ENCODE measurements around the gene FKBP7. TPM values are rescaled to one million over a fixed set of nuclear protein-coding genes. Genes with fewer than 3 reads are reported as not detected.
A peak's percentile ranks its signal among the peaks of the same experiment; 100 is the strongest.

FKBP7 gene
- total RNA-seq, 5 donors from 2014 or later (not counting 1 experiment from before 2014, with no cell fraction given) = 0.44 to 2.5 (median 1.4) TPM; not detected in 1

DNA sequence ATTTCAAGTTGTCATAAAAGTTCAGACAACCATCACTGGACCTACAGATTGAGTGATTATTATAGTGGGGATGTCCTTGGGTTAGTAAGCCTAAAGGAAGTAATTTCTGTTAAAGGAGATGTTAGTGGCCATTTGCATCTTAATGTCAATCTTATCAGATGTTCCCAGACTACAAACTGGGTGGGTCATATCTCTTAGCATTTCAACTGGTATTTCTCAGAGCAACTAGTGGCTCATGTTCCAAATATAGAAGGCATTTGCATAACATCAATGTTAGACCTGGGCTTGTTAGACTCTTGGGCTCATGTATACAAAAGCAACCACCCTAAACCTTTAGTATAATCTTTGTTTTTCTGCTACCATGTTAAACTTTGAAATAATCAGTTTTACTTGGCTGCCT lies 19.7 kb upstream of the FKBP7 start:
- ChIA-PET CTCF (no interaction called here), POLR2A (interaction anchor here in 1 of 2 donors (0.6 kb wide), 1 partner anchor 16 kb away, joined by 3 read pairs; no protein-coding TSS in a partner anchor)
- H3K9me3 Mint-ChIP-seq = no peaks in the 10 kb centered on the region
- H3K9me3 ChIP-seq = no peaks in the 10 kb centered on the region
- no peak overlapping the region for H3K27ac ChIP-seq (ENCODE audit: low read length)
- H3K4me1 Mint-ChIP-seq = no peaks in the 10 kb centered on the region
- no peaks in the 10 kb centered on the region for H3K4me1 ChIP-seq (ENCODE audit: control insufficient read depth in 1 of 2, extremely low read depth in 1 of 2, insufficient read depth in 2 of 2, low read length in 2 of 2)
- DNase-seq (no peak), ATAC-seq (replicated peaks in 1 of 4) (no peak)
- peaks cover 5 to 81% of the 10 kb centered on the region in 2 donors for H3K36me3 ChIP-seq (ENCODE audit: control insufficient read depth in 2 of 2, extremely low read depth in 1 of 2, insufficient read depth in 1 of 2, low read length in 1 of 2)
- peak overlapping the region in 1 of 2 donors; percentile 28 for H3K27ac Mint-ChIP-seq
- no peaks in the 10 kb centered on the region for H3K27me3 Mint-ChIP-seq
- peaks cover 73% of the 10 kb centered on the region for H3K36me3 Mint-ChIP-seq
- no peaks in the 10 kb centered on the region for H3K27me3 ChIP-seq (replicated peaks in 1 of 2; ENCODE audit: control insufficient read depth in 2 of 2, extremely low read depth in 1 of 2, insufficient read depth in 2 of 2, low read length in 1 of 2)
- H3K4me3 Mint-ChIP-seq = no peak overlapping the region
- no peak overlapping the region for H3K4me3 ChIP-seq (ENCODE audit: control insufficient read depth in 1 of 2, extremely low read depth in 1 of 2, low read length in 1 of 2)

DNA sequence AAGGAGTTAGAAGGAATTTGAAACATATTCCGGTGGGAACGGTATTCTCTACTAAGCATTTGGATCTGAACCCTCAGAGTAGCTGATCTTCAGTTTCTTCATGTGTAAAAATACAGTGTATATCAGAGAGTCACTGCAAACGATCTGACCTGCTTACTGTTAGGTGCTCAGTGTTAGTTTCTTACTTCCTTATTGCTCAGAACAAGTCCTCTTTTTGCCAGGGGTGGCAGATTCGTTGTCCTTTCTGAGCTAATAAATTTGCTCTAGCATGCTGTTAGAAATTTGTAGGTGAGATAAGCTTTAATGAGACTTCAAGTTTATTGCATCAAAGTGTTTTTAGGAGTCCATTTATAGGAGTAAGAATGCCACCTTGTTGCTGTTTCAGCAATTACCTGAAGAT lies 17.6 kb upstream of the FKBP7 start:
- Histone ChIP-seq H3K27me3 (replicated peaks in 1 of 2; ENCODE audit: control insufficient read depth in 2 of 2, extremely low read depth in 1 of 2, insufficient read depth in 2 of 2, low read length in 1 of 2) (no peaks in the 10 kb centered on the region), H3K4me3 (ENCODE audit: control insufficient read depth in 1 of 2, extremely low read depth in 1 of 2, low read length in 1 of 2) (no peak overlapping the region), H3K4me1 (ENCODE audit: control insufficient read depth in 1 of 2, extremely low read depth in 1 of 2, insufficient read depth in 2 of 2, low read length in 2 of 2) (no peaks in the 10 kb centered on the region), H3K27ac (ENCODE audit: low read length) (no peak overlapping the region), H3K9me3 (no peaks in the 10 kb centered on the region), H3K36me3 (ENCODE audit: control insufficient read depth in 2 of 2, extremely low read depth in 1 of 2, insufficient read depth in 1 of 2, low read length in 1 of 2) (peaks cover 5 to 69% of the 10 kb centered on the region in 2 donors)
- Mint-ChIP-seq H3K27me3 (no peaks in the 10 kb centered on the region), H3K36me3 (peaks cover 75% of the 10 kb centered on the region), H3K4me3 (no peak overlapping the region), H3K4me1 (no peaks in the 10 kb centered on the region), H3K27ac (no peak overlapping the region), H3K9me3 (no peaks in the 10 kb centered on the region)
- DNase-seq = no peak
- POLR2A ChIA-PET = no interaction called here
- 80% methylated on average over 1 of the region's 4 CpGs for WGBS (ENCODE audit: insufficient coverage)
- ATAC-seq (replicated peaks in 1 of 4) = no peak
- CTCF ChIA-PET = interaction anchor here (0.6 to 1.7 kb wide), 4 partner anchors 12 to 97 kb away, joined by 3 to 5 read pairs (median 4); no protein-coding TSS in a partner anchor

DNA sequence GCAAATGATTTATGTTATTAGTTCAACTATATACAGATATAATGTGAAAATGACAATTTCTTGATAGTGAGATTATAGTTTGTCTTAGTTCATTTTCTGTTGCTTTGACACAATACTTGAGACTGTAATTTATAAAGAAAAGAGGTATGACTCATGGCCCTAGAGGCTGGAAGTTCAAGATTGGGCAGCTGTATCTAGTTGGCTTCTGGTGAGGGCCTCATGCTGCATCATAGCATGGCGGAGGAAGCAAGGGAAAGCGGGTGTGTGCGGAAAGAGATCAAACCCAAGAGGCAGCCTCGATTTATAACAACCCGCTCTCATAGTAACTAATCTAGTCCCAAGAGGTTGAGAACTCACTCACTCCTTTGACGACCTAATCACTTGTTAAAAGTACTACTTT lies 13.2 kb upstream of the FKBP7 start:
- POLR2A ChIA-PET = no interaction called here
- Histone ChIP-seq H3K4me3 (ENCODE audit: control insufficient read depth in 1 of 2, extremely low read depth in 1 of 2, low read length in 1 of 2) (no peak overlapping the region), H3K9me3 (no peaks in the 10 kb centered on the region), H3K27ac (ENCODE audit: low read length) (no peak overlapping the region), H3K4me1 (ENCODE audit: control insufficient read depth in 1 of 2, extremely low read depth in 1 of 2, insufficient read depth in 2 of 2, low read length in 2 of 2) (no peaks in the 10 kb centered on the region), H3K36me3 (ENCODE audit: control insufficient read depth in 2 of 2, extremely low read depth in 1 of 2, insufficient read depth in 1 of 2, low read length in 1 of 2) (peaks cover 5 to 67% of the 10 kb centered on the region in 2 donors), H3K27me3 (replicated peaks in 1 of 2; ENCODE audit: control insufficient read depth in 2 of 2, extremely low read depth in 1 of 2, insufficient read depth in 2 of 2, low read length in 1 of 2) (no peaks in the 10 kb centered on the region)
- no peak overlapping the region for H3K4me3 Mint-ChIP-seq
- peaks cover 16 to 24% (median 23%) of the 10 kb centered on the region in 3 donors for H3K4me1 Mint-ChIP-seq
- CTCF ChIA-PET = no interaction called here
- no peak overlapping the region for H3K27ac Mint-ChIP-seq
- no peaks in the 10 kb centered on the region for H3K27me3 Mint-ChIP-seq
- 98% methylated on average over 5 of the region's 6 CpGs for WGBS (ENCODE audit: insufficient coverage)
- H3K36me3 Mint-ChIP-seq = peaks cover 75% of the 10 kb centered on the region
- no peak for ATAC-seq (replicated peaks in 1 of 4)
- no peak for DNase-seq
- no peaks in the 10 kb centered on the region for H3K9me3 Mint-ChIP-seq

DNA sequence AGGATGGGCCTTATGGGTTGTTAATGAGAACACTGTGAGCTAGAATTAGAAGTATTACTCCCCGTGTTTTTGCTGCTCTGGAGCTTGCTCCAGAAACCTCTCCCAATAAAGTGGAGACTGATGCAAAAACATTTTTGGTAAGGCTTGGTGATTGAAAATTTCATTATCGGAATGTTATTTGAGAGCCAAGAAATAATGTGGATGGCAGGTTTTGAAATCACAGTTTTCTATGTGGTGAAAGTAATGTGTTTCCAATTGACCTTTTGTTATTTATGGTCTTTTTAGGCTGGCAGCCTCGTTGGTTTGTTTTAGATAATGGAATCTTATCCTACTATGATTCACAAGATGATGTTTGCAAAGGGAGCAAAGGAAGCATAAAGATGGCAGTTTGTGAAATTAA lies 7.0 kb upstream of the FKBP7 start:
- no peak overlapping the region for H3K4me3 ChIP-seq (ENCODE audit: control insufficient read depth in 1 of 2, extremely low read depth in 1 of 2, low read length in 1 of 2)
- Mint-ChIP-seq H3K9me3 (no peaks in the 10 kb centered on the region), H3K27me3 (no peaks in the 10 kb centered on the region), H3K4me1 (peaks cover 62 to 69% (median 67%) of the 10 kb centered on the region in 3 donors), H3K27ac (no peak overlapping the region), H3K36me3 (peaks cover 41% of the 10 kb centered on the region), H3K4me3 (no peak overlapping the region)
- ChIA-PET CTCF (no interaction called here), POLR2A (no interaction called here)
- DNase-seq (no peak), ATAC-seq (replicated peaks in 1 of 4) (no peak)
- no peak overlapping the region for H3K27ac ChIP-seq (ENCODE audit: low read length)
- H3K4me1 ChIP-seq (ENCODE audit: control insufficient read depth in 1 of 2, extremely low read depth in 1 of 2, insufficient read depth in 2 of 2, low read length in 2 of 2) = peaks cover 15 to 22% of the 10 kb centered on the region in 2 experiments
- H3K36me3 ChIP-seq (ENCODE audit: control insufficient read depth in 2 of 2, extremely low read depth in 1 of 2, insufficient read depth in 1 of 2, low read length in 1 of 2) = peaks cover 0 to 29% of the 10 kb centered on the region in 2 donors
- WGBS (ENCODE audit: insufficient coverage) = no CpG with 5 or more reads among the region's 3 CpGs
- H3K9me3 ChIP-seq = no peaks in the 10 kb centered on the region
- no peaks in the 10 kb centered on the region for H3K27me3 ChIP-seq (replicated peaks in 1 of 2; ENCODE audit: control insufficient read depth in 2 of 2, extremely low read depth in 1 of 2, insufficient read depth in 2 of 2, low read length in 1 of 2)

DNA sequence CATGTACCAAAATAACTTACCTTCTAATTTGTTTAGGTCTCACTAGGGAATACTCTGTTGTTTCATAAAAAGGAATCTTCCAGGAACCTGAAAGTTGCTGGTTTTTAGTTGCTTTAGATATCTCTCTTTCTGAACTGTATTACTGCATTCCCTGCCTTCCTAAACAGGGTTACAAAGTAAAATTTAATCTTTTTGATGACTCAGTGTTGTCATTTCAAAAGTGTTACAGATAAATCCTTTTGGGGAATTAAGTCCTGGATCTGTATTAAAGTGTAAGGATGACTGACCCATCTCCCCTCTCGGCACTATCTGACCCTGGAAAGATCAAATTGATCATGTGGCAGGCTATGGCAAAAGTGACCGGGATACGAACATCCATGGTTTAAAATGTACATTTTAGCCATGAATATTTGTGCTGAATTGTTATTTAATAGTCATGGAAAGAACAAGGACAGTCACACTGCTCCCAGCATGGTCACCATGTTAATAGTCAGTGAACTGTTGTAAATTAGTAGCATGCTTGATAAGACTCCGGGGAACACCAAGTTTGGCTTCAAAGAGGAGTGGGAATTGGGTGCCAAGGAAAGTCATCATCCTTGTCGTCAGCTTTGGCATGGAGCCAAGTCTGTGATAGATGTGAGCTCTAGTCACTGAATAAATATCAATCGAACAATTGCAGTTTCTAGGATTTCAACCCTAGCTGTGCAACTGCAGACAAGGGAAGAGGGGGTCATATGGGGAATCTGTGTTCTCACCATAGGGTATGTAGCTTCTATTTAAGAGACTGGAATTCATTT lies 6.0 kb upstream of the FKBP7 start:
- 93% methylated on average over 6 of the region's 6 CpGs for WGBS (ENCODE audit: insufficient coverage)
- no peaks in the 10 kb centered on the region for H3K27me3 Mint-ChIP-seq
- Histone ChIP-seq H3K4me1 (ENCODE audit: control insufficient read depth in 1 of 2, extremely low read depth in 1 of 2, insufficient read depth in 2 of 2, low read length in 2 of 2) (peaks cover 18 to 29% of the 10 kb centered on the region in 2 experiments), H3K9me3 (no peaks in the 10 kb centered on the region), H3K27ac (ENCODE audit: low read length) (no peak overlapping the region), H3K36me3 (ENCODE audit: control insufficient read depth in 2 of 2, extremely low read depth in 1 of 2, insufficient read depth in 1 of 2, low read length in 1 of 2) (peaks cover 0 to 23% of the 10 kb centered on the region in 2 donors), H3K4me3 (ENCODE audit: control insufficient read depth in 1 of 2, extremely low read depth in 1 of 2, low read length in 1 of 2) (no peak overlapping the region), H3K27me3 (replicated peaks in 1 of 2; ENCODE audit: control insufficient read depth in 2 of 2, extremely low read depth in 1 of 2, insufficient read depth in 2 of 2, low read length in 1 of 2) (no peaks in the 10 kb centered on the region)
- DNase-seq (peak in 1 of 35 experiments; percentile 19), ATAC-seq (replicated peaks in 1 of 4) (no peak)
- POLR2A ChIA-PET = no interaction called here
- peaks cover 65 to 68% (median 66%) of the 10 kb centered on the region in 3 donors for H3K4me1 Mint-ChIP-seq
- CTCF ChIA-PET = interaction anchor here in 1 of 2 donors (0.5 kb wide), 1 partner anchor 1002 kb away, joined by 3 read pairs; no protein-coding TSS in a partner anchor
- H3K9me3 Mint-ChIP-seq = no peaks in the 10 kb centered on the region
- peaks cover 32% of the 10 kb centered on the region for H3K36me3 Mint-ChIP-seq
- H3K4me3 Mint-ChIP-seq = no peak overlapping the region
- H3K27ac Mint-ChIP-seq = no peak overlapping the region

DNA sequence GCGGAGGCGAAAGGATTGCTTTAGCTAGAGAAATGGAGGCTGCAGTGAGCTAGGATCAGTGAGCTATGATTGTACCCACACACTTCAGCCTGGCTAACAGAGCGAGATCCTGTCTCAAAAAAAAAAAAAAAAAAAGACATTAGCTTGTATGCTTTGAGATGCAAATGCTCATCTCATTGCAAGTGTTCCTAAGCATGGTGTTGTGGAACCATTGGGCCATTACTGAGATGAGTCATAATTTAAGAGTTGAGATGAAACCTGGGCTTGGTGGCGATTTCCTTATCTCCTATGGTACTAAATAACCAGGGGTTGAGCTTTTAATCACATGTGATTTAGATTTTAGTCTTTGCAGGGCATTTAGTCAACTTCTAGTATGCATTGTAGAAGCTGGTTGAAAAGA lies 4.0 kb upstream of the FKBP7 start:
- peaks cover 0 to 11% of the 10 kb centered on the region in 2 donors for H3K36me3 ChIP-seq (ENCODE audit: control insufficient read depth in 2 of 2, extremely low read depth in 1 of 2, insufficient read depth in 1 of 2, low read length in 1 of 2)
- CTCF ChIA-PET = interaction anchor here (0.6 to 1.4 kb wide), 6 partner anchors 13 to 534 kb away, joined by 3 to 6 read pairs (median 4); partner anchors contain the start of genes PJVK (in 1 of the 2) and PRKRA (in 1 of the 2)
- DNase-seq (peak in 1 of 35 experiments; percentile 4), ATAC-seq (replicated peaks in 1 of 4) (no peak)
- H3K4me1 Mint-ChIP-seq = peaks cover 64 to 70% (median 67%) of the 10 kb centered on the region in 3 donors
- H3K27me3 ChIP-seq (replicated peaks in 1 of 2; ENCODE audit: control insufficient read depth in 2 of 2, extremely low read depth in 1 of 2, insufficient read depth in 2 of 2, low read length in 1 of 2) = no peaks in the 10 kb centered on the region
- peaks cover 24 to 43% of the 10 kb centered on the region in 2 experiments for H3K4me1 ChIP-seq (ENCODE audit: control insufficient read depth in 1 of 2, extremely low read depth in 1 of 2, insufficient read depth in 2 of 2, low read length in 2 of 2)
- no peaks in the 10 kb centered on the region for H3K9me3 Mint-ChIP-seq
- no peaks in the 10 kb centered on the region for H3K27me3 Mint-ChIP-seq
- peaks cover 19% of the 10 kb centered on the region for H3K36me3 Mint-ChIP-seq
- H3K27ac ChIP-seq (ENCODE audit: low read length) = no peak overlapping the region
- H3K9me3 ChIP-seq = no peaks in the 10 kb centered on the region
- POLR2A ChIA-PET = interaction anchor here (0.5 to 1.1 kb wide), 4 partner anchors 15 to 50 kb away, joined by 3 read pairs; partner anchors contain the start of genes PJVK (in 1 of the 2) and PRKRA (in 1 of the 2)
- H3K27ac Mint-ChIP-seq = peak overlapping the region in 1 of 2 donors; percentile 36
- peak overlapping the region; percentile 46 to 98 (median 96) for H3K4me3 Mint-ChIP-seq
- WGBS (ENCODE audit: insufficient coverage) = no CpG with 5 or more reads among the region's 4 CpGs
- no peak overlapping the region for H3K4me3 ChIP-seq (ENCODE audit: control insufficient read depth in 1 of 2, extremely low read depth in 1 of 2, low read length in 1 of 2)

Measured in T-cell (primary cell).